HepG2 (cell line): ENCODE data around the gene BANP. TPM values are rescaled to one million over a fixed set of nuclear protein-coding genes. Genes with fewer than 3 reads are reported as not detected.
A peak's percentile ranks its signal among the peaks of the same experiment; 100 is the strongest.

ENCODE experiments used
- CC2D1A ChIP-seq: sonication (generic); formaldehyde crosslinking; IDR thresholded peaks from 2 replicates; pipeline ENCODE4 v1.8.1; 2023; ENCODE audit warnings: mild to moderate bottlenecking, missing genetic modification reagents
- CCDC6 ChIP-seq: sonication (generic); formaldehyde crosslinking; IDR thresholded peaks from 2 replicates; pipeline ENCODE4 v1.8.1; 2022; ENCODE audit warnings: mild to moderate bottlenecking, missing genetic modification reagents, moderate library complexity
- EZH2 ChIP-seq: conservative IDR thresholded peaks from 2 replicates; pipeline ENCODE4 v1.6.1; 2012; ENCODE audit warnings: mild to moderate bottlenecking, low read depth, low read length, moderate library complexity
- FIP1L1 ChIP-seq: fragments of 200-400 bp; formaldehyde crosslinking; IDR thresholded peaks from 2 replicates; pipeline ENCODE4 v1.6.1; 2018; ENCODE audit warnings: low read depth, mild to moderate bottlenecking, low read length, moderate library complexity, borderline replicate concordance; ENCODE audit not compliant: insufficient read depth
- GATA4 ChIP-seq: sonication (generic); IDR thresholded peaks from 2 replicates; pipeline ENCODE4 v1.6.1; 2016; ENCODE audit warnings: antibody characterized with exemption, low read depth, borderline replicate concordance
- GATAD1 ChIP-seq: IDR thresholded peaks from 2 replicates; pipeline ENCODE4 v1.6.1; 2016; ENCODE audit warnings: missing genetic modification reagents, missing compliant biosample characterization
- MTA3 ChIP-seq: sonication (generic); formaldehyde crosslinking; IDR thresholded peaks from 2 replicates; pipeline ENCODE4 v1.4.0; 2020; ENCODE audit warnings: missing genetic modification reagents
- NRL ChIP-seq: sonication (generic); formaldehyde crosslinking; IDR thresholded peaks from 2 replicates; pipeline ENCODE4 v1.5.0; 2020; ENCODE audit warnings: missing genetic modification reagents, mild to moderate bottlenecking, moderate library complexity, borderline replicate concordance
- PHF8 ChIP-seq: sonication (generic); formaldehyde crosslinking; IDR thresholded peaks from 2 replicates; pipeline ENCODE4 v1.5.0; 2020; ENCODE audit warnings: missing genetic modification reagents
- TFE3 ChIP-seq: IDR thresholded peaks from 2 replicates; pipeline ENCODE4 v1.6.1; 2016
- ZNF136 ChIP-seq: sonication (generic); formaldehyde crosslinking; IDR thresholded peaks from 2 replicates; pipeline ENCODE4 v1.8.1; 2022; ENCODE audit warnings: low read depth, mild to moderate bottlenecking, moderate library complexity, missing genetic modification reagents
- ZNF280B ChIP-seq: sonication (generic); formaldehyde crosslinking; IDR thresholded peaks from 2 replicates; pipeline ENCODE4 v1.5.0; 2020; ENCODE audit warnings: missing genetic modification reagents, mild to moderate bottlenecking, borderline replicate concordance
- ZNF546 ChIP-seq: sonication (generic); formaldehyde crosslinking; conservative IDR thresholded peaks from 2 replicates; pipeline ENCODE4 v1.8.1; 2023; ENCODE audit warnings: mild to moderate bottlenecking, missing genetic modification reagents
- ZNF552 ChIP-seq: sonication (generic); formaldehyde crosslinking; IDR thresholded peaks from 2 replicates; pipeline ENCODE4 v1.9.0; 2022; ENCODE audit warnings: missing genetic modification reagents, mild to moderate bottlenecking, borderline replicate concordance
- ZNF577 ChIP-seq: sonication (generic); formaldehyde crosslinking; IDR thresholded peaks from 2 replicates; pipeline ENCODE4 v1.4.0; 2020; ENCODE audit warnings: mild to moderate bottlenecking, low read depth, missing genetic modification reagents, borderline replicate concordance
- ZNF660 ChIP-seq: sonication (generic); formaldehyde crosslinking; IDR thresholded peaks from 2 replicates; pipeline ENCODE4 v1.5.1; 2020; ENCODE audit warnings: mild to moderate bottlenecking, low read depth, missing genetic modification reagents, borderline replicate concordance
- ZNF737 ChIP-seq: sonication (generic); formaldehyde crosslinking; IDR thresholded peaks from 2 replicates; pipeline ENCODE4 v1.5.0; 2020; ENCODE audit warnings: missing genetic modification reagents, mild to moderate bottlenecking, borderline replicate concordance
- ZNF766 ChIP-seq: sonication (generic); formaldehyde crosslinking; IDR thresholded peaks from 2 replicates; pipeline ENCODE4 v1.5.0; 2020; ENCODE audit warnings: missing genetic modification reagents, borderline replicate concordance
- polyA plus RNA-seq, 8 experiments: library from polyadenylated mRNA; depleted of rRNA in 3 of 8; stranded (reverse) in 7 of 8; unstranded in 1 of 8; fragments of >200 nt; fragmentation: Illumina TruSeq in 4 of 8; extraction: Trizol in 4 of 8; gene quantifications; 2 replicates each; pipeline versions ENCODE4 v1.2.1 to v1.2.3, GENCODE V29; 2011 to 2016; ENCODE audit warnings: low read depth in 4 of 8, missing spikeins in 1 of 8, mixed read lengths in 1 of 8; ENCODE audit not compliant: insufficient read depth in 1 of 8
- total RNA-seq, 5 experiments: library from RNA; depleted of rRNA; stranded (reverse); fragments of >200 nt; fragmentation: Illumina TruSeq; extraction: Trizol; gene quantifications; 2 replicates each; pipeline ENCODE4 v1.2.3, GENCODE V29; 2016; ENCODE audit warnings: low read depth in 1 of 5
- TF ChIP-seq, protein P1 (sequence below): sonication (generic); formaldehyde crosslinking; IDR thresholded peaks from 2 replicates; pipeline ENCODE4 v1.9.0; 2021; ENCODE audit warnings: mild to moderate bottlenecking, missing genetic modification reagents

The BANP gene
- total and polyA plus RNA-seq, 2 of the 13 experiments (the other 11 are each of a cell fraction or from before 2014, with no cell fraction given) = 20.2 to 23.8 TPM

DNA sequence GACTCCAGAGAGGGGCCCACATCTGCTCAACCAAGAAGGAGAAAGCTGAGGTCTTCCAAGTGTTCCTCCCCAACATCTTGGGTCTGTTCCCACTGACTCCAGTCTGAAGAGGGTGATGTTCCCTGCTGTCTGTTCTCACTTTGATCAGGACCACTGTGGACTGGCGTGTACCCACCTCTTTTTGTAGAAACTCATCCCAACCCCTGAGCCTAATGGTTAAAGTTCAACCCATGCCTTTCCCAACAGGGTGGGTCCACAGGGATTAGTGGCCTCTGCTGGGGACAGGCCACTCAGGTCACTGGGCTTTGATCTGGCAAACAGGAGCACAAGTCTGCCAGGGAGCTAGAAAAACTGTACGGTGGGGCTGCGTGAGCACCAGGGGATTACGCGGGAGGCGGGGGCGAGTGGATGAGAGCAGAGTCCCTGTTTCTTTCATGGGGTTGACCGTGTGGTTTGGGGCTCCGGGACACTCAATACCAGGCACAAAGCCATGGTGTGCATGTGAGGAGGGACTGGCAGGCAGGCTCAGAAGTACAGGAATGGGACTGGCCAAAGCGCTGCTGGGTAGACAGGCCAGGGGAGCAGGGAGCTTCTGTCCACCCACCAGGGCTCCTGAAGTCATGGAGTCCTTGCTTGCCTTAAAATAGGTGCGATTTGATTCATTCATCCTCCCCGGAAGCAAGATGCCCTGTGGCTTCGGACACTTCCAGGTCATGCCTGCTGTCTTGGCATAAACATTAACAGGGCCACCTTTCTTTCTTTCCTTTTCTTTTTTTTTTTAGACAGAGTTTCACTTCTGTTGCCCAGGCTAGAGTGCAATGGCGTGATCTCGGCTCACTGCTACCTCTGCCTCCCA, 14.6 kb upstream of the BANP start, which contains the start of gene CA5A (continued):
- TF ChIP-seq ZNF136 (CRISPR knock-in tag) (no peak; the same call in 1 of the 2 replicates), ZNF280B (peak; percentile 61; the same call in 1 of the 2 replicates), NRL (CRISPR knock-in tag) (peak; percentile 88), ZNF552 (CRISPR knock-in tag) (peak; percentile 77), ZNF660 (CRISPR knock-in tag) (no peak), MTA3 (CRISPR knock-in tag) (no peak), GATAD1 (CRISPR knock-in tag) (peak; percentile 70), GATA4 (no peak; the same call in 1 of the 2 replicates), CC2D1A (CRISPR knock-in tag) (no peak), ZNF577 (CRISPR knock-in tag) (no peak), ZNF766 (CRISPR knock-in tag) (no peak; the same call in 1 of the 2 replicates), ZNF546 (peak; percentile 80; the same call in 1 of the 2 replicates), EZH2 (no peak), CCDC6 (CRISPR knock-in tag) (peak; percentile 74), PHF8 (CRISPR knock-in tag) (peak; percentile 71), TFE3 (no peak; the same call in 1 of the 2 replicates), ZNF737 (CRISPR knock-in tag) (0 out of 2 replicates have a peak, but pooled peaks have one; percentile 64), FIP1L1 (no peak)
- TF ChIP-seq, protein P1, sequence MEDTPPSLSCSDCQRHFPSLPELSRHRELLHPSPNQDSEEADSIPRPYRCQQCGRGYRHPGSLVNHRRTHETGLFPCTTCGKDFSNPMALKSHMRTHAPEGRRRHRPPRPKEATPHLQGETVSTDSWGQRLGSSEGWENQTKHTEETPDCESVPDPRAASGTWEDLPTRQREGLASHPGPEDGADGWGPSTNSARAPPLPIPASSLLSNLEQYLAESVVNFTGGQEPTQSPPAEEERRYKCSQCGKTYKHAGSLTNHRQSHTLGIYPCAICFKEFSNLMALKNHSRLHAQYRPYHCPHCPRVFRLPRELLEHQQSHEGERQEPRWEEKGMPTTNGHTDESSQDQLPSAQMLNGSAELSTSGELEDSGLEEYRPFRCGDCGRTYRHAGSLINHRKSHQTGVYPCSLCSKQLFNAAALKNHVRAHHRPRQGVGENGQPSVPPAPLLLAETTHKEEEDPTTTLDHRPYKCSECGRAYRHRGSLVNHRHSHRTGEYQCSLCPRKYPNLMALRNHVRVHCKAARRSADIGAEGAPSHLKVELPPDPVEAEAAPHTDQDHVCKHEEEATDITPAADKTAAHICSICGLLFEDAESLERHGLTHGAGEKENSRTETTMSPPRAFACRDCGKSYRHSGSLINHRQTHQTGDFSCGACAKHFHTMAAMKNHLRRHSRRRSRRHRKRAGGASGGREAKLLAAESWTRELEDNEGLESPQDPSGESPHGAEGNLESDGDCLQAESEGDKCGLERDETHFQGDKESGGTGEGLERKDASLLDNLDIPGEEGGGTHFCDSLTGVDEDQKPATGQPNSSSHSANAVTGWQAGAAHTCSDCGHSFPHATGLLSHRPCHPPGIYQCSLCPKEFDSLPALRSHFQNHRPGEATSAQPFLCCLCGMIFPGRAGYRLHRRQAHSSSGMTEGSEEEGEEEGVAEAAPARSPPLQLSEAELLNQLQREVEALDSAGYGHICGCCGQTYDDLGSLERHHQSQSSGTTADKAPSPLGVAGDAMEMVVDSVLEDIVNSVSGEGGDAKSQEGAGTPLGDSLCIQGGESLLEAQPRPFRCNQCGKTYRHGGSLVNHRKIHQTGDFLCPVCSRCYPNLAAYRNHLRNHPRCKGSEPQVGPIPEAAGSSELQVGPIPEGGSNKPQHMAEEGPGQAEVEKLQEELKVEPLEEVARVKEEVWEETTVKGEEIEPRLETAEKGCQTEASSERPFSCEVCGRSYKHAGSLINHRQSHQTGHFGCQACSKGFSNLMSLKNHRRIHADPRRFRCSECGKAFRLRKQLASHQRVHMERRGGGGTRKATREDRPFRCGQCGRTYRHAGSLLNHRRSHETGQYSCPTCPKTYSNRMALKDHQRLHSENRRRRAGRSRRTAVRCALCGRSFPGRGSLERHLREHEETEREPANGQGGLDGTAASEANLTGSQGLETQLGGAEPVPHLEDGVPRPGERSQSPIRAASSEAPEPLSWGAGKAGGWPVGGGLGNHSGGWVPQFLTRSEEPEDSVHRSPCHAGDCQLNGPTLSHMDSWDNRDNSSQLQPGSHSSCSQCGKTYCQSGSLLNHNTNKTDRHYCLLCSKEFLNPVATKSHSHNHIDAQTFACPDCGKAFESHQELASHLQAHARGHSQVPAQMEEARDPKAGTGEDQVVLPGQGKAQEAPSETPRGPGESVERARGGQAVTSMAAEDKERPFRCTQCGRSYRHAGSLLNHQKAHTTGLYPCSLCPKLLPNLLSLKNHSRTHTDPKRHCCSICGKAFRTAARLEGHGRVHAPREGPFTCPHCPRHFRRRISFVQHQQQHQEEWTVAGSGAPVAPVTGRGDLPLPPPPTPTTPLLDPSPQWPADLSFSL (CRISPR knock-in tag) = no peak
